Stimulated activated CD4-positive, alpha-beta T cell treated with anti-CD3 and anti-CD28 coated beads, Interleukin-12 subunit alpha, Interleukin-12 subunit beta, amount 100 ng/mL, for 48 hours (primary cell): ENCODE data around the gene INPP4A.
"Not testable (repeated sequence)": the region's sequence is repeated elsewhere in the genome, so short reads cannot be mapped to it uniquely, and the experiment has no call there.

Experiments
- DNase-seq, 3 donors: peaks; one replicate each; pipeline ENCODE4 v3.0.0-alpha.2; 2020; ENCODE audit warnings: low read depth in 2 of 3, low spot score in 1 of 3

INPP4A gene

GRCh38 chr2:98578231-98578630 is 133.6 kb downstream of the INPP4A start:
- no peak for DNase-seq

- no peak for DNase-seq
Measured at GRCh38 chr2:98579926-98580325, 135.3 kb downstream of the INPP4A start.

- DNase-seq: no peak
Measured at GRCh38 chr2:98580656-98581284, 136.1 kb downstream of the INPP4A start.

- no peak for DNase-seq
Measured at GRCh38 chr2:98582523-98582922, 137.9 kb downstream of the INPP4A start.

- DNase-seq: no peak
Measured at GRCh38 chr2:98583276-98583675, 138.6 kb downstream of the INPP4A start.

GRCh38 chr2:98583816-98584618 is 139.4 kb downstream of the INPP4A start:
- no peak for DNase-seq

- no peak for DNase-seq
Measured at GRCh38 chr2:98585386-98585785, 140.7 kb downstream of the INPP4A start.

GRCh38 chr2:98586551-98587140 is 142.0 kb downstream of the INPP4A start:
- DNase-seq: no peak

GRCh38 chr2:98588880-98589431 is 144.3 kb downstream of the INPP4A start:
- DNase-seq: no peak

GRCh38 chr2:98589489-98589888 is 144.8 kb downstream of the INPP4A start:
- no peak for DNase-seq

- no peak for DNase-seq
Measured at GRCh38 chr2:98592565-98592964, 147.9 kb downstream of the INPP4A start.

- DNase-seq: not testable (repeated sequence)
Measured at GRCh38 chr2:98594665-98595064, 150.0 kb downstream of the INPP4A start.

GRCh38 chr2:98598781-98599428 is 154.2 kb downstream of the INPP4A start:
- no peak for DNase-seq

GRCh38 chr2:98601532-98602132 is 157.0 kb downstream of the INPP4A start:
- DNase-seq: no peak

- DNase-seq: no peak
Measured at GRCh38 chr2:98604547-98604946, 159.9 kb downstream of the INPP4A start.

GRCh38 chr2:98605076-98605475 is 160.4 kb downstream of the INPP4A start:
- no peak for DNase-seq

- no peak for DNase-seq
Measured at GRCh38 chr2:98606431-98606830, 161.8 kb downstream of the INPP4A start.

- DNase-seq: no peak
Measured at GRCh38 chr2:98607104-98607503, 162.4 kb downstream of the INPP4A start.

GRCh38 chr2:98607741-98608115 is 163.1 kb downstream of the INPP4A start:
- no peak for DNase-seq

GRCh38 chr2:98608116-98608961 is 163.7 kb downstream of the INPP4A start, which contains the start of the genes COA5 and UNC50:
Gene COA5, minus strand, starts transcription at chr2:98608512. Its CDS starts 107 bp downstream, at chr2:98608405.
Gene UNC50, plus strand, starts transcription at chr2:98608589. Its CDS starts 1,171 bp downstream, at chr2:98609760.
- DNase-seq: peak; percentile 83 to 90 (median 89)
